Activated CD4-positive, alpha-beta T cell treated with anti-CD3 and anti-CD28 coated beads for 48 hours (primary cell): ENCODE data around the gene TUT1.
A peak's percentile ranks its signal among the peaks of the same experiment; 100 is the strongest.
"Not testable (repeated sequence)": the region's sequence is repeated elsewhere in the genome, so short reads cannot be mapped to it uniquely, and the experiment has no call there.

ENCODE experiments used
- DNase-seq: peaks from one replicate; pipeline ENCODE4 v3.0.0-alpha.2; 2020

TUT1 gene

GRCh38 chr11:62604460-62605120 is 13.3 kb upstream of the TUT1 start:
- DNase-seq, result no peak

DNA sequence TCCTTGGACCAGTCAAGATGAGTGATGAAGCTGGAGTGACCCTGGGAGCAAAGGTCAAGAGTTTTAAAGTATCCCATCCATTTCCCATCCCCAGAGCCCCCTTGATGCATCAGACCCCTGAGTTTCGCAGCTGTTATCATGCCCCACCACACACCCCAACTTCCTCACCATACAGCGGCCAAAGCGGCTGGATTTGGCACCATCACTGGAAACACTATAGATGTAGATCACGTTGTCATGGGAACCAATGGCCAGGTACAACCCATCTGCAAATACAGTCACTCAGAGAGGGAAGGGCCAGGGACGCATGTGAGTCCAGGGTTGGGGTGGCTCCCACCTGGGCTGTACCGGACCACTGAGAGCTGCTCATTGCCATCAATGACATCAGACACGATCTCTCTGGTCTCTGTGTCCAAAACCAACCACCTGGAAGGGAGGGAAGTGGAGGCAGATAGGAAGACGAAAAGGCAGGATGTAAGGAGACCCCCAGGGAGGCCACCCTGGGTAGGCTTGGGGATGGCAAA is 12.5 kb upstream of the TUT1 start:
- DNase-seq, result no peak

GRCh38 chr11:62603072-62603408 is 11.7 kb upstream of the TUT1 start:
- no peak for DNase-seq

GRCh38 chr11:62602141-62603071 is 11.1 kb upstream of the TUT1 start:
- DNase-seq, result peak; percentile 36

DNA sequence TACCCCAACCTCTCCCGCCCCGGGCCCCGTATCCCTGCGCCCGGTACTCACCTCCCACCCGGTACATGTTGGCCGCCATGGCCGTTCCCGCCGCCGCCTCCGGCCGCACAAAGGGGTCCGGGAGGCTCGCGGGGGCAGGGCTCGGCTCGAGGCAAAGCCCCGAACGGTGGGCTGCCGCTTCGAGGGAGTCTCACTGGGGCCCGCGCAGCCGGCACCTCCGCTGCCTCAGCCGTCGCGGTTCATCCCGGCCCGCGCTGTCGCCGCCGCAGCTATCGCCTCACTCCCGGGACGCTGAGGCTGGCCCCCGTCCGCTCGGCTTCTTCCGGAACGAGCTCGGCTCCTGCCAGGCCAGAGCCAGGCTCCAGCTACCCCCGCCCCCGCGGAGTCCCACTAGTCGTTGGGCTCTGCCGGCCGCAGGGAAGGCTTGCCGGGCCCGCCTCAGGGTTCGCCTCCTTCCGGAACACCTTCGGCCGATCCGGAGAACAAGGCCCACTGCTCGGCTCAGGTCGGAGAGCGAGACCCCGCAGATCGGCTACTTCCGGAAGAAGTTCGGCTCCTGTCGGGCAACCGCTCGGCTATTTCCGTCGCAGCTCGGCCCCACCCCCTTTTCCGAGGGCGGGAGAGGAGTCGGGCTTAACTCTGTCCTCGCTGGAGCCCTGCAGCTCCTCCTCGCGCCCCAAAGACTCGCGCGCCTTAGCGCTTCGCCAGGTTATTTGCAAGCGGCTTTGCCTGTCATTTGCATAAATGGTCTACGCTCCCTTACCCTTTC is 10.2 kb upstream of the TUT1 start, which contains the start of gene MTA2:
Gene MTA2 (minus strand): TSS at position 494 of the 769 bp plus-strand sequence. CDS start 415 bp downstream, at position 79.
- peak; percentile 100 for DNase-seq

GRCh38 chr11:62601122-62601371 is 9.7 kb upstream of the TUT1 start:
- DNase-seq, result peak; percentile 67

DNA sequence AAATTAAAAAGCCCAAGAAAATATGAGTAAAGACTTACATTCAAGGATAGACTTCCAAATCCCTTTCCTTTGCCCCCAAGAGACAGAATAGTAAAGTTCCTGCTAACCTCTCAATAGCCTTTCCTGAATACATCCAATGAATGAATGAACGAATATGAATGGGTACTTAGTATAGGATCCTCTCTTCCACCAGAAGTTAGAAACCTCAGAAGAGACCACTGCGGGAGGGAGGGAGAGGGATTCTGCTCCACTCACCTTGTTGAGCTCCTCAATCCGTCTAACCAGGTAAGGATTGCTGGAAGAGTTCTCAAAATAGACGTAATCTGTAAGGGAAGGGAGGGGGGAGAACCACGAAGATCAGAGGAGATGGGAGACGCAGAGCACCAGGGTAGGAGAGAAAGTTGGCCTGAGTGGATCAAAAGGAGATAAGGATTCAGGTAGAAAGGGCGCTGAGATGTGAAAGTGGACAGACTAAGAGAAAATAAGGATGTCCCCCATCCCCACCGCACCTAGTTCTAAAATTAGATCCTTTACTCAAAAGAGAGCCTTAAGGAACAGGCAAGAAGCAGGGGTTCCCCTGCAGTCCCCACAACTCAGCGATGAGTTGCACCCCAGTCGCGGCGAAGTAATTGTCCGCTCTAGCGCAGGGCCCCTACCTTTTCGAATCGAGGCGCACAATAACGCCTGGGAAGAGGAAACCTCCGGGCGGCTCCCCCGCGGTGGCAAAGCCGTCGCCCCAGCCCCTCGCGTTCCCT is 9.2 kb upstream of the TUT1 start:
- no peak for DNase-seq

DNA sequence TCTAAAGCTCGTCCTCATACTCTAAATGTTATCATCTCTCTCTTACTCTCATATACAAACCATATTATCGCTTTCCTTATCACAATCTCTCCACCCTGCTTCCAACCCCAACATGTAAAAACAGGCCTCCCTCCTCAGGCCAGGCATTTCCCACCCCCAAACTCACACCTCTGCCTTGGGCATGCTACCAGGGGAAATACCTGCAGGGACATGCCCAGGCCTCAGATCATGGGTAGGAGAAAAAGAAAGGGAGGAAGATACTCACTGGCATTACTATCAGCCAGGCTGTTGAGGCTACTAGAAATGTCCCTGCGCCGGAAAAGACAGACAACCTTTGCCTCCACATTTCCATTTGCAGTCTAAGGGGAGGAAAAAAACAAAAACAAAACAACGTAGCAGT is 8.6 kb upstream of the TUT1 start:
- DNase-seq, result no peak

DNA sequence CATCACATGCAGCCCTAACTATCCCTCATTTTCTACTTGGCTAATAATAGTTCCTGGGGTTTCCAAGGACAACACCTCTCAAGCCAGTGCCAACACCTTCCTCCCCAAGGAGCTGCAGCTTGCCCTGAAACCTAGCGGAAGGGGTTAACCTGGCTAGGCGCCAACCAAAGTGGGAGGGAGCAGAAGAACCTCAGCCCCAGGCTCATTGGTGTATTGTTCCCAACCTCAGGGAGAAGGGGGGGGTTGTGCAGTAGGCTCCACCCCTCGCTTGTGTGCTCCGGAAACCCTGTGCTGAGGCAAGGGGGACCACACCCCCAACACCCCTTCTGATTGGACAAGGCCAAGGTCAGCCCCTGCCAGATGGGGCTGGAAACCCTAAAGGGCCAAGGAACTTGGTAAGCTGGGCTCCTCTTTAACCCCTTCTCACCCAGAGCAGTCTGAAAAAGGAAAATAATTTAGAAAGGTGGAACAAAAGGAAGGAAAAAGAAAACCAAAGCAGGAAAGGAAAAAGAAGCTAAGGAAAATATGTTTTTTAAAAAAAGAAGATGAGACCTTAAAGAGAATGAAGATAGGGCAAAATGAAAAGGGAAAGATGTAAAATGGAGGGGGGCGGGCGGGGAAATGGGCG is 7.9 kb upstream of the TUT1 start:
- peak; percentile 98 for DNase-seq

DNA sequence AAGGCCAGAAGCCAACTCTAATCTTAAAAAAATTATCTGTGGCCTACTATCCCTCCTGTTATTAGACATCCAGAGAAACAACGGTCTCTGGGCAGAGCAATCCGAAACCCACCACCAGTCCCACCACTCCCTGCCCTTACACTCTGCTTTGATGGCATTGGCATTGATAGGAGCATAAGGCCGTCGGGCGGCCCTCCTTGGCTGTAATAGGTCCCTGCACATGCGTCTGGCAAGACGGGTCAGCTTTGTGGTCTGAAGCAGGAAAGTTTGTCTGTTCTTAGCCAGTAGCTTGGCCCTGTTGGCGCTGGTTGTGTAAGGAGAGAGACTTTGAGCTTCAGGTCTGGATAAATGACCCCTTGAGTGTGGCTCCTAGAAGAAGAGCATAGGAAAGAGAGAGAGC is 3.8 kb upstream of the TUT1 start:
- DNase-seq, result no peak

- peak; percentile 87 for DNase-seq
These were observed 2.2 kb upstream of the TUT1 start for GRCh38 chr11:62593434-62594044.

- DNase-seq, result no peak
These were observed 1.7 kb upstream of the TUT1 start for GRCh38 chr11:62592989-62593421.

DNA sequence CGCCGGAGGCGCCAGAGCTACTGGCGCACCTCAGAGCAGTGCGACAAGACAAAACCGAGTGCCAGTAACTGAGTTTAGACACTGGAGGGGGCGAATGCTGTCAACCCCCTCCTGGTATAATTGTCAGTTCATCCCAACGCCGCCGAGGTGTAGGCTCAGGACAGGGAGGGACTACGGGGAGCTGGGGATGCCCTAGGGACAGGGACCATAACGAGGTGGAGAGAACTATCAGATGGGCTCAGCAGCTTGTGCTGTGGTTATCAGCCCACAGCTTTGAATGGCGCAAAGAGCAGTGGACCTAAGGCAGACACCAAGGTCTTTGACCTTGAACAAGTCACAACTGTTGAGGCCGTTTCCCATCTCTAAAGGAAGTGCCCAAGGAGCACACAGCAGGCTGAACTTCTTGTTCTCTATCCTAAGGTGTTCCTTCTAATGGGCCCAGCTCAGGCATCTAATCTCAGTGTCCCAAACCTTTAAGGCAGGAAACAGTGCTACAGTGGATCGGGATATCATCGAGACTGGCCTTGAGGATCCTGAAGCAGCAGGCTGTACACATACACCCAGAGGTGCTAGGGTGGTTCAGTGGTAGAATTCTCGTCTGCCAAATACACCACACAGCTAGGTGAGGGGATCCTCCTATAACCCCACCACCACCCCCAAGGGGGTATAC is 958 bp upstream of the TUT1 start:
- no peak for DNase-seq

GRCh38 chr11:62588966-62589637 is 2.2 kb downstream of the TUT1 start:
- DNase-seq, result peak; percentile 60

GRCh38 chr11:62585356-62585755 is 6.0 kb downstream of the TUT1 start:
- DNase-seq, result not testable (repeated sequence)

- DNase-seq, result not testable (repeated sequence)
These were observed 9.6 kb downstream of the TUT1 start for GRCh38 chr11:62581735-62582134.

- no peak for DNase-seq
These were observed 10.2 kb downstream of the TUT1 start for GRCh38 chr11:62580959-62581715.

DNA sequence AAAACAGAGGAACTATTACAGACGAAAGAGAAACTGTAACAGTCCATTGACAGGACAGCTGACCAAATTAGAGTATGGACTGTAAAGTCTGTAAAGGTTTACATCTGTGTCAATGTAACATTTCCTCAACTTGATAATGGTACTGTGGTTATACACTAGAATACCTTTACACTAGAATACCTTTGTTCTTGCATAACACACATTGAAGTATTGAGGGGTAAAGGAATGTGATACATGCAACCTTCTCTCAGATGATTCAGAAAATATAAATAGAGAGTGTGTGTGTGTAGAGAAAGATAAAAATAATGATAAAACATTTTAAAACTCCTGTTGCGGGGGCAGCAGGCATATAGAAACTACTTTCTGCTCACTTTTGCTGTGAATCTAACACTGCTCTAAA is 12.1 kb downstream of the TUT1 start:
- DNase-seq, result no peak

DNA sequence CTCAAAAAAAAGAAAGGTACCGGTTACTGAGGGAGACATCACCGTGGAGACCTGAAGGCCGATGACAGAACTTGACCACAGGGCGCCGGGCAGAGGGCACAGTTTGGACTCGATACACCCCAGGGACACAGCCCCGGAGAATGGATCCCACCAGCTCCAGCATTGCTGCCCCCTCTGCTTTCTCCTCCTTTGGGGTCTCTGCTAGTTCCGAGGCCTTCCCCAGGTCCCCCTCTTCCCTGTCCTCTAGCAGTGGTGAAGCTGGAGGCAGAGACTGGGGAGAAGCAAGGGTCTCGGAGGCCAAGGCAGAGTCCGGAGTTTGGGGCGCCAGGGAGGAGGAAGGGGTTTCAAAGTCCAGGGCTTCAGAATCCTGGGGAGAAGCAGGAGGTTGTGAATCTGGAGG is 12.8 kb downstream of the TUT1 start:
- no peak for DNase-seq
